WI38 (cell line): Measurements from ENCODE around the gene HENMT1.
"Not testable (repeated sequence)": the region's sequence is repeated elsewhere in the genome, so short reads cannot be mapped to it uniquely, and the experiment has no call there.

Experiments used
- H3K4me3 ChIP-seq: 2 replicates; pipeline ENCODE4 v1.5.1; 2011; ENCODE audit warnings: low read depth, mild to moderate bottlenecking, control low read depth, low read length
- CTCF ChIP-seq: IDR thresholded peaks from 2 replicates; pipeline ENCODE4 v1.5.1; 2012; ENCODE audit warnings: low read depth, mild to moderate bottlenecking, control low read depth, low read length

HENMT1 gene

GRCh38 chr1:108686614-108687313 lies 25.9 kb upstream of the HENMT1 start:
- H3K4me3 ChIP-seq, result no peak overlapping the region
- no peak for TF ChIP-seq CTCF

GRCh38 chr1:108685529-108685928 lies 24.6 kb upstream of the HENMT1 start:
- H3K4me3 ChIP-seq, result no peak overlapping the region
- no peak for TF ChIP-seq CTCF

GRCh38 chr1:108681701-108682100 lies 20.8 kb upstream of the HENMT1 start:
- not testable (repeated sequence) for H3K4me3 ChIP-seq

GRCh38 chr1:108679586-108680213 lies 18.8 kb upstream of the HENMT1 start:
- no peak overlapping the region for H3K4me3 ChIP-seq
- no peak for TF ChIP-seq CTCF

- no peak for TF ChIP-seq CTCF
- H3K4me3 ChIP-seq, result no peak overlapping the region
These were observed 17.8 kb upstream of the HENMT1 start for GRCh38 chr1:108678706-108679105.

GRCh38 chr1:108671143-108671542 lies 10.2 kb upstream of the HENMT1 start:
- TF ChIP-seq CTCF, result no peak

GRCh38 chr1:108670131-108670773 lies 9.4 kb upstream of the HENMT1 start:
- H3K4me3 ChIP-seq, result no peak overlapping the region
- TF ChIP-seq CTCF, result no peak

More at GRCh38 chr1:108671143-108671542, 10.2 kb upstream of the HENMT1 start:
- H3K4me3 ChIP-seq, result no peak overlapping the region
